HG02938 (cell line): ENCODE measurements around the gene OR4D2.

ENCODE experiments used
- ATAC-seq: cut with Tn5 transposase; IDR thresholded peaks from one replicate; pipeline ENCODE4 v1.9.1; 2021; ENCODE audit warnings: mild to moderate bottlenecking, moderate library complexity; ENCODE audit not compliant: unreplicated experiment

OR4D2 gene

GRCh38 chr17:58172369-58173071 is 5.7 kb downstream of the OR4D2 start:
- no peak for ATAC-seq

GRCh38 chr17:58174871-58175270 is 8.1 kb downstream of the OR4D2 start:
- no peak for ATAC-seq

GRCh38 chr17:58176200-58176599 is 9.4 kb downstream of the OR4D2 start:
- no peak for ATAC-seq

GRCh38 chr17:58181796-58182195 is 15.0 kb downstream of the OR4D2 start:
- no peak for ATAC-seq

GRCh38 chr17:58183514-58183913 is 16.7 kb downstream of the OR4D2 start:
- no peak for ATAC-seq

- ATAC-seq: no peak
These were observed 17.7 kb downstream of the OR4D2 start for GRCh38 chr17:58184308-58184985.

- ATAC-seq: no peak
These were observed 18.4 kb downstream of the OR4D2 start for GRCh38 chr17:58184986-58185761.

- ATAC-seq: no peak
These were observed 19.8 kb downstream of the OR4D2 start for GRCh38 chr17:58186591-58186990.

GRCh38 chr17:58187063-58187462 is 20.3 kb downstream of the OR4D2 start:
- ATAC-seq: no peak

GRCh38 chr17:58187675-58188074 is 20.9 kb downstream of the OR4D2 start:
- ATAC-seq: no peak

- ATAC-seq: no peak
These were observed 22.8 kb downstream of the OR4D2 start for GRCh38 chr17:58189436-58190146.

GRCh38 chr17:58191241-58191896 is 24.6 kb downstream of the OR4D2 start:
- no peak for ATAC-seq

GRCh38 chr17:58192612-58193011 is 25.8 kb downstream of the OR4D2 start, which contains the start of gene EPX:
EPX (plus strand) TSS chr17:58192726; CDS start chr17:58192847, 121 bp downstream.
- no peak for ATAC-seq

GRCh38 chr17:58193641-58194255 is 27.0 kb downstream of the OR4D2 start:
- ATAC-seq: no peak

GRCh38 chr17:58195518-58196123 is 28.8 kb downstream of the OR4D2 start:
- ATAC-seq: no peak

- no peak for ATAC-seq
These were observed 29.8 kb downstream of the OR4D2 start for GRCh38 chr17:58196610-58197009.

- no peak for ATAC-seq
These were observed 33.3 kb downstream of the OR4D2 start for GRCh38 chr17:58200024-58200633.

- no peak for ATAC-seq
These were observed 36.1 kb downstream of the OR4D2 start for GRCh38 chr17:58202859-58203258.

- no peak for ATAC-seq
These were observed 38.0 kb downstream of the OR4D2 start for GRCh38 chr17:58204796-58205195.
